Neural progenitor cell (in vitro differentiated cells): ENCODE measurements around the gene METTL21C.

Experiments used
- EZH2 ChIP-seq: fragments of 200-600 bp; sonication (generic); IDR thresholded peaks from 2 replicates; pipeline ENCODE4 v1.6.1; 2017; ENCODE audit warnings: antibody characterized with exemption, mild to moderate bottlenecking, moderate library complexity
- EZH2phosphoT487 ChIP-seq: fragments of 200-600 bp; sonication (generic); IDR thresholded peaks from 2 replicates; pipeline ENCODE4 v1.6.1; 2017; ENCODE audit warnings: antibody characterized with exemption
- TF ChIP-seq, protein P1 (sequence below): fragments of 200-600 bp; sonication (generic); IDR thresholded peaks from 2 replicates; pipeline ENCODE4 v1.5.1; 2017; ENCODE audit warnings: antibody characterized with exemption, mild to moderate bottlenecking

DNA sequence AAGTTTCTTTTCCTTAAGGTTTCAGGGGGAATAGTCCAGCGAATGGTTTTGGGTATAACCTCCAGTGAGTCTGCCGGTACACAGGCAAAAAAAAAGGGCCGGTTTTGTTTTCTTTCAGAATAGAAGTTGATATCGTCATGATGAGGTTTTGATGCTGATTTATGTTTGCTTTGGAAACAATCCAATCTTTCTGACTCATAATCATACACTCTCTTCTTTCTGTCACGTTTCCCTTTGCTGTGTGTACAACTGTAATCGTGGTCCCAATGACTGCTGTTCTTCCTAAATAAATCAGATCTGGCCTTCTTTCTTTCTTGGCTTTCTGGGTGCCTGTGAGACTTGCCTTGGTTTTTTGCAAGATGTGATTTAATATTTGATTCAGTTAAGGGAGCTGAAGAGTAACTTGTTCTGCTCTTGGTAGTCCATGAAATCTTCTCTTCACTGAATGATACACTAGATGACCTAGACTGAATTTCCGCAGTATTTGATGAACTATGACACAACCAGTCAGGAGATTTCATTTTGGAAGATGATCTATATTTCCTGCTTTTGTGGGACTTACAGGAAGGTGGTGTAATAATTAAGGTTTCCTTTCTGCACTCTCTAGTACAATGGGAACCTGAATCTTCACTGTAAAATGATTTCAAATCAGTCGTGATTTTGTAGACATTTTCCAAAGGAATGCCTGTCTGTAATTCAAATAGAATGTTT, 34.9 kb upstream of the METTL21C start:
- no peak for TF ChIP-seq EZH2phosphoT487
- TF ChIP-seq, protein P1, sequence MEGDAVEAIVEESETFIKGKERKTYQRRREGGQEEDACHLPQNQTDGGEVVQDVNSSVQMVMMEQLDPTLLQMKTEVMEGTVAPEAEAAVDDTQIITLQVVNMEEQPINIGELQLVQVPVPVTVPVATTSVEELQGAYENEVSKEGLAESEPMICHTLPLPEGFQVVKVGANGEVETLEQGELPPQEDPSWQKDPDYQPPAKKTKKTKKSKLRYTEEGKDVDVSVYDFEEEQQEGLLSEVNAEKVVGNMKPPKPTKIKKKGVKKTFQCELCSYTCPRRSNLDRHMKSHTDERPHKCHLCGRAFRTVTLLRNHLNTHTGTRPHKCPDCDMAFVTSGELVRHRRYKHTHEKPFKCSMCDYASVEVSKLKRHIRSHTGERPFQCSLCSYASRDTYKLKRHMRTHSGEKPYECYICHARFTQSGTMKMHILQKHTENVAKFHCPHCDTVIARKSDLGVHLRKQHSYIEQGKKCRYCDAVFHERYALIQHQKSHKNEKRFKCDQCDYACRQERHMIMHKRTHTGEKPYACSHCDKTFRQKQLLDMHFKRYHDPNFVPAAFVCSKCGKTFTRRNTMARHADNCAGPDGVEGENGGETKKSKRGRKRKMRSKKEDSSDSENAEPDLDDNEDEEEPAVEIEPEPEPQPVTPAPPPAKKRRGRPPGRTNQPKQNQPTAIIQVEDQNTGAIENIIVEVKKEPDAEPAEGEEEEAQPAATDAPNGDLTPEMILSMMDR, result no peak
- TF ChIP-seq EZH2, result no peak
